Measurements from ENCODE around the gene PNKP. TPM values are rescaled to one million over a fixed set of nuclear protein-coding genes. Genes with fewer than 3 reads are reported as not detected.
A peak's percentile ranks its signal among the peaks of the same experiment; 100 is the strongest.

PNKP gene
- total and polyA plus RNA-seq, 9 of the 15 experiments (the other 6 are each of a cell fraction or from before 2014, with no cell fraction given), result 2.8 to 85.4 (median 25.3) TPM

DNA sequence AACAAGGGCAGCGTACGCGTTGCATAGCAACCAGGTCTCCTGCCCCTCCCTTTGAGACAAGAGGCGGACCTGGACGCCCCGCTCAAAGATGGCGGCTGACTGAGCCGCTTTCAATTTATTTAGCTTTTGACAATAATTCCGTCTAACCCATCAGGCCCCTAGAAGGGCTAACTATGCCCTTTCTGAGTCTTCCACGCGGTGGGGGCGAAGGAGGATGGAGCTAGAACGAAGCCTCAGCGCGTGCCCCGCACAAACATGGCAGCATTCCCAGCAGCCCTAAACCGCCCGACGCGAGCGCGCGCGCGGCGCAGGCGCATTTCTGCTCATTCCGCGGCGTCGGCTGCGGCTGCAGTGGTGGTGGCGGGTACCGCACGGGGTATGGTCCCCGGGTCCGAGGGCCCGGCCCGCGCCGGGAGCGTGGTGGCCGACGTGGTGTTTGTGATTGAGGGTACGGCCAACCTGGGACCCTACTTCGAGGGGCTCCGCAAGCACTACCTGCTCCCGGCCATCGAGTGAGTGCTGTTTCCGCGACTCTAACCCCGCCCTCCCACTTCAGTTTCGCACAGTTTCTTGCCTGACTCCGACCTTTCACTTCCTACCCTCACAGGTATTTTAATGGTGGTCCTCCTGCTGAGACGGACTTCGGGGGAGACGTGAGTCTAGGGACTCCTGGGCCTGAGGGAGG lies 49.3 kb downstream of the PNKP start, which contains the start of gene MED25 (continued):
- TF ChIP-seq, protein P1, sequence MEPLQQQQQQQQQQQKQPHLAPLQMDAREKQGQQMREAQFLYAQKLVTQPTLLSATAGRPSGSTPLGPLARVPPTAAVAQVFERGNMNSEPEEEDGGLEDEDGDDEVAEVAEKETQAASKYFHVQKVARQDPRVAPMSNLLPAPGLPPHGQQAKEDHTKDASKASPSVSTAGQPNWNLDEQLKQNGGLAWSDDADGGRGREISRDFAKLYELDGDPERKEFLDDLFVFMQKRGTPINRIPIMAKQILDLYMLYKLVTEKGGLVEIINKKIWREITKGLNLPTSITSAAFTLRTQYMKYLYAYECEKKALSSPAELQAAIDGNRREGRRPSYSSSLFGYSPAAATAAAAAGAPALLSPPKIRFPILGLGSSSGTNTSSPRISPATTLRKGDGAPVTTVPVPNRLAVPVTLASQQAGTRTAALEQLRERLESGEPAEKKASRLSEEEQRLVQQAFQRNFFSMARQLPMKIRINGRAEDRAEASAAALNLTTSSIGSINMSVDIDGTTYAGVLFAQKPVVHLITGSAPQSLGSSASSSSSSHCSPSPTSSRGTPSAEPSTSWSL (CRISPR knock-in tag; IDR thresholded peaks at IDR 0.05; ENCODE audit: borderline replicate concordance), result no peak
- TF ChIP-seq, protein P2, sequence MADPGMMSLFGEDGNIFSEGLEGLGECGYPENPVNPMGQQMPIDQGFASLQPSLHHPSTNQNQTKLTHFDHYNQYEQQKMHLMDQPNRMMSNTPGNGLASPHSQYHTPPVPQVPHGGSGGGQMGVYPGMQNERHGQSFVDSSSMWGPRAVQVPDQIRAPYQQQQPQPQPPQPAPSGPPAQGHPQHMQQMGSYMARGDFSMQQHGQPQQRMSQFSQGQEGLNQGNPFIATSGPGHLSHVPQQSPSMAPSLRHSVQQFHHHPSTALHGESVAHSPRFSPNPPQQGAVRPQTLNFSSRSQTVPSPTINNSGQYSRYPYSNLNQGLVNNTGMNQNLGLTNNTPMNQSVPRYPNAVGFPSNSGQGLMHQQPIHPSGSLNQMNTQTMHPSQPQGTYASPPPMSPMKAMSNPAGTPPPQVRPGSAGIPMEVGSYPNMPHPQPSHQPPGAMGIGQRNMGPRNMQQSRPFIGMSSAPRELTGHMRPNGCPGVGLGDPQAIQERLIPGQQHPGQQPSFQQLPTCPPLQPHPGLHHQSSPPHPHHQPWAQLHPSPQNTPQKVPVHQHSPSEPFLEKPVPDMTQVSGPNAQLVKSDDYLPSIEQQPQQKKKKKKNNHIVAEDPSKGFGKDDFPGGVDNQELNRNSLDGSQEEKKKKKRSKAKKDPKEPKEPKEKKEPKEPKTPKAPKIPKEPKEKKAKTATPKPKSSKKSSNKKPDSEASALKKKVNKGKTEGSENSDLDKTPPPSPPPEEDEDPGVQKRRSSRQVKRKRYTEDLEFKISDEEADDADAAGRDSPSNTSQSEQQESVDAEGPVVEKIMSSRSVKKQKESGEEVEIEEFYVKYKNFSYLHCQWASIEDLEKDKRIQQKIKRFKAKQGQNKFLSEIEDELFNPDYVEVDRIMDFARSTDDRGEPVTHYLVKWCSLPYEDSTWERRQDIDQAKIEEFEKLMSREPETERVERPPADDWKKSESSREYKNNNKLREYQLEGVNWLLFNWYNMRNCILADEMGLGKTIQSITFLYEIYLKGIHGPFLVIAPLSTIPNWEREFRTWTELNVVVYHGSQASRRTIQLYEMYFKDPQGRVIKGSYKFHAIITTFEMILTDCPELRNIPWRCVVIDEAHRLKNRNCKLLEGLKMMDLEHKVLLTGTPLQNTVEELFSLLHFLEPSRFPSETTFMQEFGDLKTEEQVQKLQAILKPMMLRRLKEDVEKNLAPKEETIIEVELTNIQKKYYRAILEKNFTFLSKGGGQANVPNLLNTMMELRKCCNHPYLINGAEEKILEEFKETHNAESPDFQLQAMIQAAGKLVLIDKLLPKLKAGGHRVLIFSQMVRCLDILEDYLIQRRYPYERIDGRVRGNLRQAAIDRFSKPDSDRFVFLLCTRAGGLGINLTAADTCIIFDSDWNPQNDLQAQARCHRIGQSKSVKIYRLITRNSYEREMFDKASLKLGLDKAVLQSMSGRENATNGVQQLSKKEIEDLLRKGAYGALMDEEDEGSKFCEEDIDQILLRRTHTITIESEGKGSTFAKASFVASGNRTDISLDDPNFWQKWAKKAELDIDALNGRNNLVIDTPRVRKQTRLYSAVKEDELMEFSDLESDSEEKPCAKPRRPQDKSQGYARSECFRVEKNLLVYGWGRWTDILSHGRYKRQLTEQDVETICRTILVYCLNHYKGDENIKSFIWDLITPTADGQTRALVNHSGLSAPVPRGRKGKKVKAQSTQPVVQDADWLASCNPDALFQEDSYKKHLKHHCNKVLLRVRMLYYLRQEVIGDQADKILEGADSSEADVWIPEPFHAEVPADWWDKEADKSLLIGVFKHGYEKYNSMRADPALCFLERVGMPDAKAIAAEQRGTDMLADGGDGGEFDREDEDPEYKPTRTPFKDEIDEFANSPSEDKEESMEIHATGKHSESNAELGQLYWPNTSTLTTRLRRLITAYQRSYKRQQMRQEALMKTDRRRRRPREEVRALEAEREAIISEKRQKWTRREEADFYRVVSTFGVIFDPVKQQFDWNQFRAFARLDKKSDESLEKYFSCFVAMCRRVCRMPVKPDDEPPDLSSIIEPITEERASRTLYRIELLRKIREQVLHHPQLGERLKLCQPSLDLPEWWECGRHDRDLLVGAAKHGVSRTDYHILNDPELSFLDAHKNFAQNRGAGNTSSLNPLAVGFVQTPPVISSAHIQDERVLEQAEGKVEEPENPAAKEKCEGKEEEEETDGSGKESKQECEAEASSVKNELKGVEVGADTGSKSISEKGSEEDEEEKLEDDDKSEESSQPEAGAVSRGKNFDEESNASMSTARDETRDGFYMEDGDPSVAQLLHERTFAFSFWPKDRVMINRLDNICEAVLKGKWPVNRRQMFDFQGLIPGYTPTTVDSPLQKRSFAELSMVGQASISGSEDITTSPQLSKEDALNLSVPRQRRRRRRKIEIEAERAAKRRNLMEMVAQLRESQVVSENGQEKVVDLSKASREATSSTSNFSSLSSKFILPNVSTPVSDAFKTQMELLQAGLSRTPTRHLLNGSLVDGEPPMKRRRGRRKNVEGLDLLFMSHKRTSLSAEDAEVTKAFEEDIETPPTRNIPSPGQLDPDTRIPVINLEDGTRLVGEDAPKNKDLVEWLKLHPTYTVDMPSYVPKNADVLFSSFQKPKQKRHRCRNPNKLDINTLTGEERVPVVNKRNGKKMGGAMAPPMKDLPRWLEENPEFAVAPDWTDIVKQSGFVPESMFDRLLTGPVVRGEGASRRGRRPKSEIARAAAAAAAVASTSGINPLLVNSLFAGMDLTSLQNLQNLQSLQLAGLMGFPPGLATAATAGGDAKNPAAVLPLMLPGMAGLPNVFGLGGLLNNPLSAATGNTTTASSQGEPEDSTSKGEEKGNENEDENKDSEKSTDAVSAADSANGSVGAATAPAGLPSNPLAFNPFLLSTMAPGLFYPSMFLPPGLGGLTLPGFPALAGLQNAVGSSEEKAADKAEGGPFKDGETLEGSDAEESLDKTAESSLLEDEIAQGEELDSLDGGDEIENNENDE (IDR thresholded peaks at IDR 0.05; ENCODE audit: low read depth, low read length), result no peak
- TF ChIP-seq GTF2E2 (tag; IDR thresholded peaks at IDR 0.05) (no peak), NR3C1 (CRISPR knock-in tag; IDR thresholded peaks at IDR 0.05) (no peak), GTF2F1 (IDR thresholded peaks at IDR 0.05; ENCODE audit: low read depth, low read length) (no peak), HDAC6 (IDR thresholded peaks at IDR 0.05; ENCODE audit: low read depth, low read length) (no peak)
- TF ChIP-seq, protein P3, sequence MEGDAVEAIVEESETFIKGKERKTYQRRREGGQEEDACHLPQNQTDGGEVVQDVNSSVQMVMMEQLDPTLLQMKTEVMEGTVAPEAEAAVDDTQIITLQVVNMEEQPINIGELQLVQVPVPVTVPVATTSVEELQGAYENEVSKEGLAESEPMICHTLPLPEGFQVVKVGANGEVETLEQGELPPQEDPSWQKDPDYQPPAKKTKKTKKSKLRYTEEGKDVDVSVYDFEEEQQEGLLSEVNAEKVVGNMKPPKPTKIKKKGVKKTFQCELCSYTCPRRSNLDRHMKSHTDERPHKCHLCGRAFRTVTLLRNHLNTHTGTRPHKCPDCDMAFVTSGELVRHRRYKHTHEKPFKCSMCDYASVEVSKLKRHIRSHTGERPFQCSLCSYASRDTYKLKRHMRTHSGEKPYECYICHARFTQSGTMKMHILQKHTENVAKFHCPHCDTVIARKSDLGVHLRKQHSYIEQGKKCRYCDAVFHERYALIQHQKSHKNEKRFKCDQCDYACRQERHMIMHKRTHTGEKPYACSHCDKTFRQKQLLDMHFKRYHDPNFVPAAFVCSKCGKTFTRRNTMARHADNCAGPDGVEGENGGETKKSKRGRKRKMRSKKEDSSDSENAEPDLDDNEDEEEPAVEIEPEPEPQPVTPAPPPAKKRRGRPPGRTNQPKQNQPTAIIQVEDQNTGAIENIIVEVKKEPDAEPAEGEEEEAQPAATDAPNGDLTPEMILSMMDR (IDR thresholded peaks at IDR 0.05 in 2 of 3, conservative IDR thresholded peaks at IDR 0.05 in 1 of 3; ENCODE audit: insufficient read depth in 2 of 3, low read depth in 1 of 3, low read length in 3 of 3), result peak in 1 of 3 experiments; percentile 22; a peak in 1 of 6 replicates
- TF ChIP-seq, protein P4, sequence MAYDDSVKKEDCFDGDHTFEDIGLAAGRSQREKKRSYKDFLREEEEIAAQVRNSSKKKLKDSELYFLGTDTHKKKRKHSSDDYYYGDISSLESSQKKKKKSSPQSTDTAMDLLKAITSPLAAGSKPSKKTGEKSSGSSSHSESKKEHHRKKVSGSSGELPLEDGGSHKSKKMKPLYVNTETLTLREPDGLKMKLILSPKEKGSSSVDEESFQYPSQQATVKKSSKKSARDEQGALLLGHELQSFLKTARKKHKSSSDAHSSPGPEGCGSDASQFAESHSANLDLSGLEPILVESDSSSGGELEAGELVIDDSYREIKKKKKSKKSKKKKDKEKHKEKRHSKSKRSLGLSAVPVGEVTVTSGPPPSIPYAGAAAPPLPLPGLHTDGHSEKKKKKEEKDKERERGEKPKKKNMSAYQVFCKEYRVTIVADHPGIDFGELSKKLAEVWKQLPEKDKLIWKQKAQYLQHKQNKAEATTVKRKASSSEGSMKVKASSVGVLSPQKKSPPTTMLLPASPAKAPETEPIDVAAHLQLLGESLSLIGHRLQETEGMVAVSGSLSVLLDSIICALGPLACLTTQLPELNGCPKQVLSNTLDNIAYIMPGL (CRISPR knock-in tag; IDR thresholded peaks at IDR 0.05), result no peak; the same call in 1 of the 2 replicates
